Caco-2 (cell line): ENCODE data around the gene TPM2. TPM values are rescaled to one million over a fixed set of nuclear protein-coding genes. Genes with fewer than 3 reads are reported as not detected.
A peak's percentile ranks its signal among the peaks of the same experiment; 100 is the strongest.

Experiments
- BruUV-seq: library from RNA; stranded (reverse); fragments of 400-500 nt; replicated peaks from 2 replicates; lab custom pipeline; 2021; lab: Mats Ljungman, UMichigan
- CTCF ChIA-PET: fragments of 300-600 bp; sonication (Branson Sonifier 250); formaldehyde crosslinking; loops from one replicate; lab custom pipeline; 2022; ENCODE audit warnings: antibody characterized with exemption; lab: Charles Lee
- POLR2A ChIA-PET: fragments of 300-600 bp; sonication (Branson Sonifier 250); formaldehyde crosslinking; loops from one replicate; lab custom pipeline; 2022; ENCODE audit warnings: antibody characterized with exemption; lab: Charles Lee
- DNase-seq, 2 experiments: peaks; one replicate each; pipeline versions ENCODE4 v3.0.0 to v3.0.0-alpha.2; 2020 to 2022
- H3K27me3 ChIP-seq: replicated peaks from 2 replicates; pipeline ENCODE4 v1.6.0; 2011; ENCODE audit warnings: low read length; ENCODE audit not compliant: control insufficient read depth, insufficient read depth
- H3K36me3 ChIP-seq: 2 replicates; pipeline ENCODE4 v1.5.1; 2011; ENCODE audit warnings: low read length; ENCODE audit not compliant: control insufficient read depth, insufficient read depth
- H3K4me1 ChIP-seq: fragments of 250-450 bp; sonication (Bioruptor Pico); 2 replicates; pipeline ENCODE4 v1.5.1; 2020; ENCODE audit warnings: mild to moderate bottlenecking
- H3K4me3 ChIP-seq: 2 replicates; pipeline ENCODE4 v1.5.1; 2011; ENCODE audit warnings: low read depth, mild to moderate bottlenecking, control low read depth, low read length
- H3K9me3 ChIP-seq: fragments of 250-450 bp; sonication (Bioruptor Pico); 2 replicates; pipeline ENCODE4 v1.5.1; 2020; ENCODE audit warnings: mild to moderate bottlenecking, moderate library complexity
- H3K27ac Mint-ChIP-seq: one replicate; pipeline ENCODE4 v1.8.0; 2022; ENCODE audit warnings: mixed read lengths; ENCODE audit not compliant: unreplicated experiment
- H3K27me3 Mint-ChIP-seq: one replicate; pipeline ENCODE4 v1.8.0; 2022; ENCODE audit warnings: mixed read lengths; ENCODE audit not compliant: insufficient read depth, unreplicated experiment
- H3K36me3 Mint-ChIP-seq: one replicate; pipeline ENCODE4 v1.8.0; 2022; ENCODE audit warnings: mild to moderate bottlenecking, mixed read lengths; ENCODE audit not compliant: insufficient read depth, unreplicated experiment
- H3K4me1 Mint-ChIP-seq: one replicate; pipeline ENCODE4 v1.8.0; 2022; ENCODE audit warnings: low read depth, mixed read lengths; ENCODE audit not compliant: unreplicated experiment
- H3K4me3 Mint-ChIP-seq: one replicate; pipeline ENCODE4 v1.8.0; 2022; ENCODE audit warnings: mild to moderate bottlenecking, moderate library complexity, mixed read lengths; ENCODE audit not compliant: unreplicated experiment
- H3K9me3 Mint-ChIP-seq: one replicate; pipeline ENCODE4 v1.8.0; 2022; ENCODE audit warnings: mixed read lengths; ENCODE audit not compliant: unreplicated experiment
- intact Hi-C: fragments of 100-400 bp; cut with micrococcal nuclease; formaldehyde crosslinking; loops from one replicate; pipeline ENCODE4 v1.10.0; 2022; ENCODE audit not compliant: unreplicated experiment
- total RNA-seq: library from RNA; stranded (reverse); gene quantifications from 2 replicates; pipeline ENCODE4 v1.2.3, GENCODE V29; 2022
- TF ChIP-seq, protein P1 (sequence below), 2 experiments: fragments of 200-600 bp in 1 of 2; IDR thresholded peaks; 1 replicate in 1 of 2; 2 replicates in 1 of 2; pipeline versions ENCODE4 v1.5.1 to v1.8.0; 2011 to 2022; ENCODE audit warnings: antibody characterized with exemption in 1 of 2, control low read depth in 1 of 2, inconsistent platforms in 1 of 2, low read depth in 1 of 2, low read length in 1 of 2, mild to moderate bottlenecking in 1 of 2, moderate library complexity in 1 of 2; ENCODE audit not compliant: insufficient read depth in 1 of 2, severe bottlenecking in 1 of 2, unreplicated experiment in 1 of 2

TPM2 gene
- total RNA-seq, 1 experiment from 2014 or later = 21.8 TPM

GRCh38 chr9:35723426-35723825 lies 33.7 kb upstream of the TPM2 start:
- H3K4me1 ChIP-seq = peaks cover 23% of the 10 kb centered on the region
- ChIA-PET POLR2A (interaction anchor here (0.7 kb wide), 1 partner anchor 59 kb away, joined by 4 read pairs; no protein-coding TSS in a partner anchor), CTCF (no interaction called here)
- no TSS peak for BruUV-seq
- Mint-ChIP-seq H3K36me3 (peaks cover 77% of the 10 kb centered on the region), H3K4me3 (no peak overlapping the region), H3K9me3 (no peaks in the 10 kb centered on the region), H3K4me1 (no peaks in the 10 kb centered on the region), H3K27ac (no peak overlapping the region), H3K27me3 (no peaks in the 10 kb centered on the region)
- intact Hi-C loops = no loop called here
- TF ChIP-seq, protein P1, sequence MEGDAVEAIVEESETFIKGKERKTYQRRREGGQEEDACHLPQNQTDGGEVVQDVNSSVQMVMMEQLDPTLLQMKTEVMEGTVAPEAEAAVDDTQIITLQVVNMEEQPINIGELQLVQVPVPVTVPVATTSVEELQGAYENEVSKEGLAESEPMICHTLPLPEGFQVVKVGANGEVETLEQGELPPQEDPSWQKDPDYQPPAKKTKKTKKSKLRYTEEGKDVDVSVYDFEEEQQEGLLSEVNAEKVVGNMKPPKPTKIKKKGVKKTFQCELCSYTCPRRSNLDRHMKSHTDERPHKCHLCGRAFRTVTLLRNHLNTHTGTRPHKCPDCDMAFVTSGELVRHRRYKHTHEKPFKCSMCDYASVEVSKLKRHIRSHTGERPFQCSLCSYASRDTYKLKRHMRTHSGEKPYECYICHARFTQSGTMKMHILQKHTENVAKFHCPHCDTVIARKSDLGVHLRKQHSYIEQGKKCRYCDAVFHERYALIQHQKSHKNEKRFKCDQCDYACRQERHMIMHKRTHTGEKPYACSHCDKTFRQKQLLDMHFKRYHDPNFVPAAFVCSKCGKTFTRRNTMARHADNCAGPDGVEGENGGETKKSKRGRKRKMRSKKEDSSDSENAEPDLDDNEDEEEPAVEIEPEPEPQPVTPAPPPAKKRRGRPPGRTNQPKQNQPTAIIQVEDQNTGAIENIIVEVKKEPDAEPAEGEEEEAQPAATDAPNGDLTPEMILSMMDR (IDR thresholded peaks at IDR 0.05; ENCODE audit: insufficient read depth in 1 of 2, low read depth in 1 of 2, low read length in 1 of 2, severe bottlenecking in 1 of 2, unreplicated experiment in 1 of 2) = no peak
- H3K27me3 ChIP-seq = no peaks in the 10 kb centered on the region
- DNase-seq = no peak
- peaks cover 10% of the 10 kb centered on the region for H3K36me3 ChIP-seq
- H3K9me3 ChIP-seq = no peaks in the 10 kb centered on the region
- H3K4me3 ChIP-seq = no peak overlapping the region

GRCh38 chr9:35719546-35719945 lies 29.8 kb upstream of the TPM2 start:
- TF ChIP-seq, protein P1 (IDR thresholded peaks at IDR 0.05; ENCODE audit: insufficient read depth in 1 of 2, low read depth in 1 of 2, low read length in 1 of 2, severe bottlenecking in 1 of 2, unreplicated experiment in 1 of 2) = no peak

GRCh38 chr9:35718721-35719511 lies 29.2 kb upstream of the TPM2 start:
- TF ChIP-seq, protein P1 (IDR thresholded peaks at IDR 0.05; ENCODE audit: insufficient read depth in 1 of 2, low read depth in 1 of 2, low read length in 1 of 2, severe bottlenecking in 1 of 2, unreplicated experiment in 1 of 2) = no peak
- intact Hi-C loops = no loop called here
- H3K4me3 Mint-ChIP-seq = no peak overlapping the region
- Histone ChIP-seq H3K4me3 (no peak overlapping the region), H3K9me3 (no peaks in the 10 kb centered on the region), H3K36me3 (peaks cover 12% of the 10 kb centered on the region), H3K27me3 (no peaks in the 10 kb centered on the region), H3K4me1 (no peaks in the 10 kb centered on the region)
- ChIA-PET POLR2A (no interaction called here), CTCF (interaction anchor here (0.5 kb wide), 1 partner anchor 31 kb away, joined by 4 read pairs; no protein-coding TSS in a partner anchor)
- H3K27me3 Mint-ChIP-seq = no peaks in the 10 kb centered on the region
- no peak for DNase-seq
- H3K36me3 Mint-ChIP-seq = peaks cover 80% of the 10 kb centered on the region
- no peak overlapping the region for H3K27ac Mint-ChIP-seq
- H3K4me1 Mint-ChIP-seq = no peaks in the 10 kb centered on the region
- BruUV-seq = no TSS peak
- H3K9me3 Mint-ChIP-seq = no peaks in the 10 kb centered on the region

More at GRCh38 chr9:35719546-35719945, 29.8 kb upstream of the TPM2 start:
- peaks cover 80% of the 10 kb centered on the region for H3K36me3 Mint-ChIP-seq
- ChIA-PET CTCF (no interaction called here), POLR2A (no interaction called here)
- H3K4me1 ChIP-seq = no peaks in the 10 kb centered on the region
- H3K9me3 ChIP-seq = no peaks in the 10 kb centered on the region
- no peak overlapping the region for H3K27ac Mint-ChIP-seq
- no peak for DNase-seq
- no peaks in the 10 kb centered on the region for H3K27me3 ChIP-seq
- no peak overlapping the region for H3K4me3 Mint-ChIP-seq
- intact Hi-C loops = no loop called here
- H3K36me3 ChIP-seq = peaks cover 12% of the 10 kb centered on the region
- BruUV-seq = TSS peak; percentile 18
- no peak overlapping the region for H3K4me3 ChIP-seq
- no peaks in the 10 kb centered on the region for H3K27me3 Mint-ChIP-seq
- H3K9me3 Mint-ChIP-seq = no peaks in the 10 kb centered on the region
- H3K4me1 Mint-ChIP-seq = no peaks in the 10 kb centered on the region
